Jurkat, Clone E6-1 (cell line): ENCODE results near the gene LAPTM5.

Source experiments
- DNase-seq: peaks from one replicate; pipeline ENCODE4 v3.0.0-alpha.2; 2011; ENCODE audit warnings: low read depth, low spot score
- H3K4me3 ChIP-seq: 2 replicates; pipeline ENCODE4 v1.5.1; 2011; ENCODE audit warnings: mild to moderate bottlenecking, low read length, control low read depth, moderate library complexity

LAPTM5 gene

GRCh38 chr1:30748098-30748698 lies 9.4 kb downstream of the LAPTM5 start:
- no peak overlapping the region for H3K4me3 ChIP-seq
- no peak for DNase-seq

DNA sequence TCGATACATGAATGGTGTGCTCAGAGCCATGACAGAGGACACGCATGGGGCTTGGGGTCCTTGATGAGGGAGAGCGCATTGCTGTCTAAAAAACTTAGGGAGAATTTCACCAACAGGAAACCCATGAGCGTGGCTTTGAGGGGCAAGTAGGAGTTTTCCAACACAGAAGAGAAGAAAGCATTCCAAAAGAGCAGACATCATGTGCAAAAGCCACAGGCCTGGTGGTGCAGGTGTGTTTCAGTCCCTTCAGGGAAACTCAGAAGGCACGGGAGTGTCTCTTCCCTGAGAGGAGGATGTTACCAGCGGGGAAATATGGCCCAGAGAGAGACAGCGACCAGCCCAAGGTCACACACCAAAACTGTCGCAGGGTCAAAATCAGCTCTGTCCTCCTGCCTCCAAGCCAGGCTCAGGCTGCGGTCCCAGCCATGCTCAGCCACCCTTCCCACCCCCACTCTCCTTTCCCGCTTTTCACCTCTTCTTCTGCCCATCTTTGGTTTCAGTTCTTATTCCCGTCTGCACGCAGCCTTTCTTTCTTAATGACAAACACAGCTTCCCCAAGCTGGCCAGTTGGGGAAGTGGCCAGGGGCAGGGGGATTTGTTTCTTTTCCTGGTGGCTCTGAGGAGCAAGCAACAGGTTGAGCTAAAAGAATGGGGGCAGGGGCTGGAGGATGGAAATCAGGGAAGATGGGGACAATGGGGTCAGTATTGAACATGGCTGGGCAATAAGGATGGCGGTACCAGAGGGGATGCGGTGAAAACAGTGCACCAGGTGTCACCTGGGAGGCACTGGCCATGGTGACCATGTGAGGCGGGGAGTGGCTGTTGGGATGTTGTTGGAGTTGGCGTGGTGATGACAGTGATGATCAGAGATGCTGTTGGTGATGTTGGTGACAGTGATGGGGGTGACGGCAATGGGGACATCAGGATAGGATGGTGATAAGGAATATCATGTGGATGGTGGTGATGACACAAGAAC lies 10.3 kb downstream of the LAPTM5 start:
- no peak overlapping the region for H3K4me3 ChIP-seq
- DNase-seq: no peak

DNA sequence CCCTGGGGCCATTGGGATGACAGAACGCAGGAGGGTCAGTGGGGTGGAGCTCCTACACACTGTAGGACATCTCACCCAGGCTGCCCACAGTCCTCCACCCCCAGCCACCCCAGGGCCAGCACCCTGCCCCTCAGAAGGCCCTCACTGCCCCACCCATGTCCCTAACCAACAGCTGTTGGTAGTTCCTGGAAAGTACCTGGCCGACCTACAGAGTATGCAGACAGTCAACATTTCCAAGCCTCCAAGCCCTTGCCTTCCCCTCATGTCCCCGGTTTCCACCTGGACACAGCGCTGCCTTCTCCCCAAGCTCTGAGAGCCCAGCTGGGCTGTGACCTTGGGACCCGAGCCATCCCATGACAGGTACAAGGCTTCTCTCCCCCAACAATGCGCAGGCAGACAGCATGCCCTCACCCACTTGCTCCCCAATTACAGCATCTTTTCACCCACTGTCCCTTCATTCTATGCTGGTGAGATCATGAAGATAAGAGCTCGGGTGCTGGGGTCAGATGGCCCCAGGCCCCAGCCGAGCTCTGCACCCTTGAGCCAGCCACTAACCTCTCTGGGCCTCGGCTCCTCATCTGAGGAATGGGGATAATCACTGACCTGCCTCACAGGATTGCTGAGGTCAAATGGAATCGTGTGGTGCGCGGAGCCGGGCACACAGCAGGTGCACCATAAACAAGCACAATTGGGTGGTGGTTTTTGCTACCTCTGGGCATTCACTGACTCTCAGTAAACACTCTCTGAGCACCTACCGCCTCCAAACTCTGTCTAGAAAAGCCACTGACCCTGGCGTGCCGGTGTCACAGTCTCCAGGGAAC lies 11.2 kb downstream of the LAPTM5 start:
- DNase-seq: no peak
- no peak overlapping the region for H3K4me3 ChIP-seq

- no peak overlapping the region for H3K4me3 ChIP-seq
- DNase-seq: no peak
Measured at GRCh38 chr1:30745834-30746208, 11.8 kb downstream of the LAPTM5 start.

GRCh38 chr1:30745156-30745833 lies 12.3 kb downstream of the LAPTM5 start:
- no peak overlapping the region for H3K4me3 ChIP-seq
- no peak for DNase-seq

GRCh38 chr1:30744060-30744756 lies 13.4 kb downstream of the LAPTM5 start:
- peak; percentile 48 for DNase-seq
- peak overlapping the region; percentile 37 for H3K4me3 ChIP-seq

DNA sequence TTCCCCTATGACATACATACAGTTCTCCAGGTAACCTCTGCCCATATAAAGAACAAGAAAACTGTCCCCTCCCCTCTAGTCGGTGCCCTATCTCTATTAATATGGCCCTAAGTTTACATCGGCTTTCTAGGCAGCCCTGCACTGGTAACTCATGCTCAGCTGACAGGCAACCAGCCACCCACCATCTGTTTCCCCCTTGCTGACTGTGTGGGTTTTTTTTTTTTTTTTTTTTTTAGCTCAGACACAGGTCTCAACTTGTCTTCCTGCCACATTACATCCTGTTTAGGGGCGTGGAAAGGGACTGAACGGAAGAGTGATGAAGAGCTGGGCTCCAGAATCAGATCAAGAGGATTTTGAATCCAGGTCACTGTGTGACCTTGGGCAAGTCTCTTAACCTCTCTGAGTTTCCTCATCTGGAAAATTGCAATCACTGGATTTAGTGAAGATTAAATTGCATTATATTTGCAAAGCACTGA lies 14.0 kb downstream of the LAPTM5 start:
- H3K4me3 ChIP-seq: peak overlapping the region; percentile 37
- DNase-seq: peak; percentile 94

DNA sequence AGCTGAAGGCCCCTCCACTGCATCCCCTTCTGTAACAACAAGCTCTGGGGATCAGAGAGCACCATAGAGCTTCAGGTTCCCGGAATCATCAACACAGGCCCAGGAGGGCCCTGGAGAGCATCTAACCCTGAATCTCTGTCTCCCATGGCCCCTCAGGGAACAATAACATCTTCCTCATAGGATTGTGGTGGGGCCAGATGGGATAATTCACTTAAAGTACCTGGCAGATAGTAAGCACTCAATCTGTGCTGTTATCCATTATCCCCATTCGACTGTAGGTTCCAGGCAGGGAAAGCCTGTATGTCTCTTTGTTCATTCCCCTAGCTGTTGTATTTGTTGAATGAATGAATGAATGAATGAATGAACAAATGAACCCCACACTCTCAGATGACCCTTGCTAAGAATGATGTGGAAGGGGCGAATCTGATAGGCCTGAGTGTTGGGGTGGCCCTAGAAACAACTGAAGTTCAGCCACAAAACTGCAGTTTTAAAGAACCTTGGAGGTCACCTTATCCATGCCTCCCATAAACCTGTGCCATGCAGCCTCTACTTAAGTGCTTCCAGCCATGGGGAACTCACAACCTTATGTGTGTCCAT lies 14.5 kb downstream of the LAPTM5 start:
- H3K4me3 ChIP-seq: no peak overlapping the region
- no peak for DNase-seq

GRCh38 chr1:30742300-30742962 lies 15.1 kb downstream of the LAPTM5 start:
- no peak for DNase-seq

DNA sequence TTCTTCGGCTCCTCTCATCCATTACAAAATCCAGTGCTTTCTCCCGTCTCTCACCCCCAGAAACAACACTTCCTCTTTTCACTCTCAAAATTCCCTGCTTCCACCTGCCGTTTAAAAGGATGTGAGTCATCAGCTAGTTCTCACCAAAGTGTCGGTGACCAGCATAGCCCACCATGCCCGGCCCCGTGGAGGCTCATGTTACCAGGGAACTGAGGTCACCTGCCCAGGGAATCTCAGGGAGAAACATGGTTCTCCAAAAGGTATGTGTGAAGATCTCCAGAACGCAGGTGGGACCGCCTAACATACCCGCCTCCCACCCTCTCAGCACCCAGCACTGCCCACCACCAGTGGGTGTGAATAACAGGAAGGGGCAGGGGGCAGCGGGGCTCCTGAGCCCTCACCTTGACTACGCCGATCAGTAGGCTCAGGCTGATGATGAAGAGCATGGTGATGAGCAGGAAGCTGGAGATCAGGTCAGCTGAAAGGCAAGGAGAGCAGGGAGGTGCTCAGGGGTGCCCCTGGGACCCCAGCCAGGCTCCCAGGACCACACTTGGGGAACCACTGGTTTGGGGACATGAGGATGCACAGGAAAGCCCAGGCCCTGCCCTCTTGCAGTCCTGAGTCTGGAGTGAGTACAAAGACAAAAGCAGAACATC lies 16.2 kb downstream of the LAPTM5 start:
- H3K4me3 ChIP-seq: no peak overlapping the region
- DNase-seq: no peak

More at GRCh38 chr1:30742300-30742962, 15.1 kb downstream of the LAPTM5 start:
- no peak overlapping the region for H3K4me3 ChIP-seq

- no peak for DNase-seq
Measured at GRCh38 chr1:30740251-30741238, 17.0 kb downstream of the LAPTM5 start.

DNA sequence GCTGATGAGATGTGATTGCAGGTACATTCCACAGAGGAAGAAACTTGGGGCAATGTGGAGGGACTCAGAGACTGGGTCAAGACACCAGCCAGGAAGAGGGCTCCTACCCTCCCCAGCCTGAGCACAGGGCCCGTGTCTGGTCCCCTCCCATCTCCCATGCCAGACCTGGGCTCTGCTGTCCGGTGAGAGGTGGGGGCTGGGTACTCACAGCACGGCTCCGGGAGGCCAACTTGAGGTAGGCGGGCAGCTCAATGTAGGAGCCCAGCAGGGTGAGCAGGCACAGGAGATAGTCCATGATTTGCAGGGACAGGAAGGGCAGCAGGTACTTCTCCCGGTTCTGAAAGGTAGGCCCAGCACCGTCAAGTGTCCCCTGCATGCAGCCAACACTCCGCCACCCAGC lies 18.0 kb downstream of the LAPTM5 start:
- H3K4me3 ChIP-seq: no peak overlapping the region
- no peak for DNase-seq

More at GRCh38 chr1:30740251-30741238, 17.0 kb downstream of the LAPTM5 start:
- no peak overlapping the region for H3K4me3 ChIP-seq

DNA sequence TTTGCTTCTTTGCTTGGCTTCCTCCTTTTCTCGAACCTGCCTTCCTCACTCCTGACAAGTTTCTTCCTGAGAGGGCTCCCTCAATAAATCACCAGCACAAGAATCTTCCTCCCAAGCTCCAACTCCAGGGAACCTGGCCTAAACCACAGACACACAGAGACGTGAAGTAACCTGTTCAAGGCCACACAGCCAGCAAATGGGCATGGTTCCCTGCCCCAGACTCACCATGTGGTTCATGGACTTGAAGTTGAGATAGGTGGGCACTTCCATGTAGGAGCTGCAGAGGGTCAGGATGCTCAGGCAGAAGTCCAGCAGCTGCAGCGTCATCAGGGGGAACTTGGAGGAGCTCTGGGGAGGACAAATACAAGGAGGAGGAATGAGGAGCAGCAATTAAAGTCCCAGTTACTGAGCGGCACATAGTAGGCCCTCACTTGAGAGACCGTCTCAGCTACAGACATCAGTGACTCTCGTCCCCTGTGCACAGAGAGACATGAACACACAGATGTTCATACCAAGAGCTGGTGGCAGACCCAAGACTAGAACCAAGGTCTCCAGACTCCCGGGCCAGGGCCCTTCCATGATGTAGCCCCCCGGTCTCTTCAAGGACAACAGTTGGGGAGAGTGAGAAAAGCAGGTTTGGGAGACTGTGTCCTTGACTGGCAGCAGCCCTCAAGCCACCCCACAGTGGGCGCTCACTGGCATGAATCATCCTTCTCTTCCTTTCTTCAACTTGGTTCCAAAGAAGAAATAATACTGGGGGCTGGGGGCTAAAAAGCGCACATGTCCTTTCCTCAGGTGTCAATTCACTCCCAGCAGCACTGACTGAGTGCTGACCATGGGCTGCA lies 18.6 kb downstream of the LAPTM5 start:
- no peak for DNase-seq
- H3K4me3 ChIP-seq: no peak overlapping the region

DNA sequence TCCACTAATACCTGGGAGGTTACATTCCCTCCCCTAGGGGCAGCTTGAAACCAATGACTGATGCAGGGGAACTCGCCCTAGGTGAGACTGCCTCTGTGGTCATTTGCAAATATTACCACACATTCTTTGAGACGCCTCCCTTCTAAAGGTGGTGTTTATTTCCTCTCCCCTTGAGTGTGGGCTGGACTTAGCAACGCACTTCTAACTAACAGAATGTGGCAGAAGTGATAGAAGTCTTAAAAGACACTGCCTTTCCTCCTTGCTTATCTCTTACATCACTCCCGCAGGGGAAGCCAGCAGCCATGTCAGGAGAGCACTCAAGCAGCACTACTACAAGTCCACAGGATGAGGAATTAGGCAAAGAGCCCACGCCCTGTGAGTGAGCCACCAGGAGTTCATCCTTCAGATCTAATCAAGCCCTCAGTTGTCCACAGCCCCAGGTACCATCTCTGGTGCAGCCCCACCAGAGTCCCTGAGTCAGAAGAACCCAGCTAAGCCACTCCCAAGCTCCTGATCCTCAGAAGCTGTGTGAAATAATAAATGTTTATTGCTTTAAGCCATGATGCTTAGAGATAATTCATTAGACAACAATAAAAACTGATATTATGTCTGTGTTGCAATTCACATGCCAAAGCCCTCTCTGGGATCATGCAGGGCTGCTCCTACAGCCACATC lies 19.4 kb downstream of the LAPTM5 start:
- no peak for DNase-seq
- H3K4me3 ChIP-seq: no peak overlapping the region
